Measurements from ENCODE around the gene SLC12A6. TPM values are rescaled to one million over a fixed set of nuclear protein-coding genes. Genes with fewer than 3 reads are reported as not detected.
"Not testable (repeated sequence)": the region's sequence is repeated elsewhere in the genome, so short reads cannot be mapped to it uniquely, and the experiment has no call there.

The SLC12A6 gene
- total RNA-seq, 2 experiments from 2014 or later: 42.0 to 44.9 TPM

DNA sequence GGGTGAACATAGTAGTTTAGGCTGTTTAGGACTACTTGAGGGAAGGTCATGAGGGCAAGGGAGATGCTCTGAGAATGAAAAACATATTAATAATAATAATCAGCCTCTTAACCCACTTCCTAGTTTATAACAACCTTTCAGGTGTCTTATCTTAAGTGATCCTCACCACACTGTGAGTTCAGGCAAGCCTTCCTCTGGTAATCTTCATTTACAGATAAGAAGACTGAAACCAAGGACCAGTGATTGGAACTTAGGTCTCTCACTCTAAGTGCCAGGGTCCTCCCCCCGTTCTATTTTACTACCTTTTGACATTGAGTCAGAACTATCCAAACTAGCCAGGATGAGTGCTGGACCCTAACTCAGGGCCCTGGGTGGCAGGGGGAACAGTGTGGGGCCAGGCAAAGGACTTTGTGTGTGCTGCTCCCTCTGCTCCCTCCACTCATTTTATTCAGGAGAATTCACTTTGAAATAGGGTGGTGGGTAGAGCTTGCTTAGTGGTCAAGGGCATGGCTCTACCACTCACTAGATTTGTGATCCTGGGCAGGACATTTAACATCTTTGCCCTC, 11.2 kb upstream of the SLC12A6 start:
- peaks cover 4% of the 10 kb centered on the region for H3K36me3 Mint-ChIP-seq
- H3K9me3 Mint-ChIP-seq: no peaks in the 10 kb centered on the region
- peaks cover 2% of the 10 kb centered on the region for H3K4me1 Mint-ChIP-seq
- no peak overlapping the region for H3K4me3 Mint-ChIP-seq
- POLR2A ChIA-PET: no interaction called here
- DNase-seq: no peak
- H3K27ac Mint-ChIP-seq: no peak overlapping the region
- H3K27me3 Mint-ChIP-seq: no peaks in the 10 kb centered on the region
- no peak for ATAC-seq (ENCODE audit: low read depth)

DNA sequence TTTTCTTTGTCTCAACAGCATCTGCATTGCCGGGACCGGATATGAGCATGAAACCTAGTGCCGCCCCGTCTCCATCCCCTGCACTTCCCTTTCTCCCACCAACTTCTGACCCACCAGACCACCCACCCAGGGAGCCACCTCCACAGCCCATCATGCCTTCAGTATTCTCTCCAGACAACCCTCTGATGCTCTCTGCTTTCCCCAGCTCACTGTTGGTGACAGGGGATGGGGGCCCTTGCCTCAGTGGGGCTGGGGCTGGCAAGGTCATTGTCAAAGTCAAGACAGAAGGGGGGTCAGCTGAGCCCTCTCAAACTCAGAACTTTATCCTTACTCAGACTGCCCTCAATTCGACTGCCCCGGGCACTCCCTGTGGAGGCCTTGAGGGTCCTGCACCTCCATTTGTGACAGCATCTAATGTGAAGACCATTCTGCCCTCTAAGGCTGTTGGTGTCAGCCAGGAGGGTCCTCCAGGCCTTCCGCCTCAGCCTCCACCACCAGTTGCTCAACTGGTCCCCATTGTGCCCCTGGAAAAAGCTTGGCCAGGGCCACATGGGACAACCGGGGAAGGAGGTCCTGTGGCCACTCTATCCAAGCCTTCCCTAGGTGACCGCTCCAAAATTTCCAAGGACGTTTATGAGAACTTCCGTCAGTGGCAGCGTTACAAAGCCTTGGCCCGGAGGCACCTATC, 10.5 kb upstream of the SLC12A6 start:
- ATAC-seq (ENCODE audit: low read depth) (no peak), DNase-seq (no peak)
- Mint-ChIP-seq H3K27me3 (no peaks in the 10 kb centered on the region), H3K36me3 (peaks cover 4% of the 10 kb centered on the region), H3K9me3 (no peaks in the 10 kb centered on the region), H3K4me1 (peaks cover 2% of the 10 kb centered on the region), H3K27ac (peak overlapping the region; percentile 4), H3K4me3 (no peak overlapping the region)
- POLR2A ChIA-PET: no interaction called here

GRCh38 chr15:34342737-34343575, 5.4 kb upstream of the SLC12A6 start, which contains the start of the genes NOP10 and NUTM1:
NOP10 (minus strand) TSS chr15:34343136; CDS start chr15:34343073, 63 bp downstream.
NUTM1 (plus strand) TSS chr15:34343315; CDS start chr15:34343697, 382 bp downstream.
- DNase-seq: peak; percentile 97
- Mint-ChIP-seq H3K9me3 (no peaks in the 10 kb centered on the region), H3K27me3 (no peaks in the 10 kb centered on the region), H3K27ac (peak within 1 kb of the TSS; percentile 87), H3K4me1 (peaks cover 14% of the 10 kb centered on the region), H3K36me3 (peaks cover 21% of the 10 kb centered on the region), H3K4me3 (no peak within 1 kb of the TSS)
- peak; percentile 84 for ATAC-seq (ENCODE audit: low read depth)
- POLR2A ChIA-PET: interaction anchor here (0.5 to 1.9 kb wide), 10 partner anchors 14 to 243 kb away, joined by 3 to 33 read pairs (median 4); partner anchors contain the start of genes GOLGA8B, KATNBL1 and LPCAT4

- not testable (repeated sequence) for ATAC-seq (ENCODE audit: low read depth); H3K27me3 Mint-ChIP-seq; H3K9me3 Mint-ChIP-seq; H3K4me3 Mint-ChIP-seq
- POLR2A ChIA-PET: interaction anchor here (0.5 to 1.9 kb wide), 7 partner anchors 13 to 243 kb away, joined by 3 to 33 read pairs (median 6); partner anchors contain the start of genes KATNBL1 and LPCAT4
- Mint-ChIP-seq H3K36me3 (peaks cover 21% of the 10 kb centered on the region), H3K4me1 (peaks cover 14% of the 10 kb centered on the region), H3K27ac (peak overlapping the region; percentile 87)
- DNase-seq: peak; percentile 51
These were observed 4.7 kb upstream of the SLC12A6 start for GRCh38 chr15:34342213-34342736.

- DNase-seq: no peak
- Mint-ChIP-seq H3K27ac (peak overlapping the region; percentile 87), H3K9me3 (no peaks in the 10 kb centered on the region), H3K27me3 (no peaks in the 10 kb centered on the region), H3K4me1 (peaks cover 17% of the 10 kb centered on the region), H3K36me3 (peaks cover 21% of the 10 kb centered on the region), H3K4me3 (peak overlapping the region; percentile 53)
- POLR2A ChIA-PET: interaction anchor here (1.6 kb wide), 1 partner anchor 13 kb away, joined by 9 read pairs; no protein-coding TSS in a partner anchor
- ATAC-seq (ENCODE audit: low read depth): no peak
These were observed 4.0 kb upstream of the SLC12A6 start for GRCh38 chr15:34341381-34342212.

DNA sequence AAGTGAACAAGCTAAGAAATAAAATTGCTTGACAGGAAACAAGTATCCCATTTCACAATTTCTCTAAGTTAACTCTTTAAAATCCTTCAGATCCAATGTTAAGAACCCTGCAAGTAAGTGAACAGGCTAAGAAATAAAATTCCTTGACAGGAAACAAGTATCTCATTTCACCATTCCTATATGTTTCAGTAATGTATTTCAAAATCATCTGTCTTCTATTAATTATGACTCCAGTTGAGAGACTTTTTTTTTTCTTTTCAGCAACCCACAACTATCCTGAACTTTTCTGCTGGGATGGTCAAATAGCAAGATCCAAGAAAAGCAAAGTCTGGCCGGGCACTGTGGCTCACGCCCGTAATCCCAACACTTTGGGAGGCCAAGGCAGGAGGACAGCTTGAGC, 2.4 kb upstream of the SLC12A6 start:
- H3K9me3 Mint-ChIP-seq: no peaks in the 10 kb centered on the region
- POLR2A ChIA-PET: interaction anchor here (0.7 to 1.2 kb wide), 2 partner anchors 13 to 28 kb away, joined by 4 to 12 read pairs; partner anchors contain the start of gene LPCAT4
- DNase-seq: no peak
- peak overlapping the region; percentile 4 for H3K4me3 Mint-ChIP-seq
- H3K27me3 Mint-ChIP-seq: no peaks in the 10 kb centered on the region
- peaks cover 28% of the 10 kb centered on the region for H3K4me1 Mint-ChIP-seq
- peaks cover 21% of the 10 kb centered on the region for H3K36me3 Mint-ChIP-seq
- H3K27ac Mint-ChIP-seq: no peak overlapping the region
- ATAC-seq (ENCODE audit: low read depth): no peak

DNA sequence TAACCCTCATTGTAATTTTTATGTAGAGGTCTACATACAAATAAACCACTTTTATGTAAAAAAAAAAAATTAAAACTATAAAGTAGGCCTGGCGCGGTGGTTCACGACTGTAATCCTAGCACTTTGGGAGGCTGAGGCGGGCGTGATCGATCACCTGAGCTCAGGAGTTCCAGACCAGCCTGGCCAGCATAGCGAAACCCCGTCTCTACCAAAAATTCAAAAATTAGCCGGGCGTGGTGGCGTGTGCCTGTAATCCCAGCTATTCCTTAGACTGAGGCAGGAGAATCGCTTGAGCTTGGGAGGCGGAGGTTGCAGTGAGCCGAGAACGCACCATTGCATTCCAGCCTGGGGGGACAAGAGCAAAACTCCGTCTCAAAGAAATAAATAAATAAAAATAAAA, 766 bp upstream of the SLC12A6 start:
- peak overlapping the region; percentile 82 for H3K4me3 Mint-ChIP-seq

DNA sequence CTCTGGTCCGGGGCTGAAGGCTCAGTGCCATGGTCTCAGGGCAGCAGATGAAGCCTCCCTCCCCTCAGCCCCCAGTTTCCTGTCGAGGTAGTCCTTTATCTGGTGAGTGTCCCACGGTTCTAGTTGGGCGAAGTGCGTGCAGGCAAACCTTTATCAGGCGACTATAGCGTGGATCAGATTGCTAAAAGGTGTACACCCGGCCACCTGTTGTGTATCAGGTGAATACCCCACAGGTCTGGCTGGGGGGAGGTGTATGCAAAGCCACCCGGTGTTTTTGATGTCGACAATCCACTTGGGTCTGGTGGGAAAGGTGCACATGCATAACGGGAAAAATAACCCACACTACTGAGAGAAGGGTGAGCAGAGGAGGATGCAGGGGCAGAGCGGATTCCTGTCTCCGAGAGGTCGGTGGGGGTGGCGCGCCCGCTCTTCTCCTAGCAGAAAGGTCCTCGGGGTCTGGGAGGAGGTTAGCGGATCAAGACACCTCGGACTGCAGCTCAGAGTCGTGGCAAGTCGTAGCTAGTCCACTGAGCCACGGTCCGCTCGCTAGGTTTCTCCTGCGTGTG, 507 bp downstream of the SLC12A6 start:
- H3K4me1 Mint-ChIP-seq: peaks cover 43% of the 10 kb centered on the region
- DNase-seq: no peak
- H3K27ac Mint-ChIP-seq: peak overlapping the region; percentile 99
- POLR2A ChIA-PET: interaction anchor here (1.0 to 5.3 kb wide), 9 partner anchors 10 to 236 kb away, joined by 3 to 66 read pairs (median 5); partner anchors contain the start of genes EMC7, KATNBL1, LPCAT4 and PGBD4
- peak; percentile 9 for ATAC-seq (ENCODE audit: low read depth)
- H3K36me3 Mint-ChIP-seq: peaks cover 19% of the 10 kb centered on the region
- H3K27me3 Mint-ChIP-seq: no peaks in the 10 kb centered on the region
- no peaks in the 10 kb centered on the region for H3K9me3 Mint-ChIP-seq
- peak overlapping the region; percentile 96 for H3K4me3 Mint-ChIP-seq

More for the DNA sequence above, 766 bp upstream of the SLC12A6 start:
- Mint-ChIP-seq H3K4me1 (peaks cover 40% of the 10 kb centered on the region), H3K9me3 (no peaks in the 10 kb centered on the region), H3K27me3 (no peaks in the 10 kb centered on the region), H3K27ac (no peak overlapping the region), H3K36me3 (peaks cover 21% of the 10 kb centered on the region)
- POLR2A ChIA-PET: interaction anchor here (0.8 to 5.3 kb wide), 11 partner anchors 11 to 245 kb away, joined by 3 to 66 read pairs (median 4); partner anchors contain the start of genes GOLGA8B, KATNBL1 and LPCAT4
- DNase-seq (no peak), ATAC-seq (ENCODE audit: low read depth) (no peak)

DNA sequence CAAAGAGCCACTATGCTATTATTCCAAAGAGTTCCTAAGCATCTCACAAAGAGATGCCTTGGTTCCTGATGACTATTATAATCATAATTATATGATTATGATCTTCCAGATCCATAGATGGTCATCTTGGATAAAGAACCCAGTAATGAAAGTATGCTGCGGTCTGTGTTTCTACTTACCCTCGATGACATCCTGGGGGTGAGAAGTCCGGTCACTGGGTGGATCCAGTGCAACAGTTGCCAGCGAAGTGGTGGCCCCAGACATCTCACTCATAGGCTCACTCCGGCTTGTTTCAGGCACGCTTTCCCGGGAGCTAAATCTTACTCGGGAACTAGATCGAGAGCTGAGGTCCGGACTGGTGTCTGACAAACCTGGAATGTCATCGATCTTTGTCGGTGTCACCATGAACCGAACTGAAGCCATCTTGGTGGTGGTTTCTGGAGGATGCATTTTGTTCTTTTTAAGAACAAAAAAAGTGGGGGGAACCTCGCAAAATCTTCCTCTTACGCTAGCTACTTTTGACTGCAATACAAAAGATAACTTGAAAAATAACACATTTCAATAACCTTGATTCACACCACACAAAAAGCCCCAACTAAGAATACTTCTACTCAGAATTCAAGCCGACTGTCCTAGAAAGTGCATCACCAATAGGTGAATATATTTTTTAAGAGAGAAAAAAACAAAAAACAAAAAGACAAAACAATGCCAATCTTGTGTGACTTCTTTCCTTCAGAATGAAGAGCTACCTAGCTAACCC, 1.2 kb downstream of the SLC12A6 start:
- Mint-ChIP-seq H3K9me3 (no peaks in the 10 kb centered on the region), H3K27me3 (no peaks in the 10 kb centered on the region), H3K4me1 (peaks cover 43% of the 10 kb centered on the region), H3K27ac (peak overlapping the region; percentile 99), H3K4me3 (peak overlapping the region; percentile 96), H3K36me3 (peaks cover 14% of the 10 kb centered on the region)
- no peak for DNase-seq
- ATAC-seq (ENCODE audit: low read depth): no peak
- POLR2A ChIA-PET: interaction anchor here (0.6 to 5.3 kb wide), 5 partner anchors 9 to 716 kb away, joined by 3 to 66 read pairs (median 34); partner anchors contain the start of gene LPCAT4

DNA sequence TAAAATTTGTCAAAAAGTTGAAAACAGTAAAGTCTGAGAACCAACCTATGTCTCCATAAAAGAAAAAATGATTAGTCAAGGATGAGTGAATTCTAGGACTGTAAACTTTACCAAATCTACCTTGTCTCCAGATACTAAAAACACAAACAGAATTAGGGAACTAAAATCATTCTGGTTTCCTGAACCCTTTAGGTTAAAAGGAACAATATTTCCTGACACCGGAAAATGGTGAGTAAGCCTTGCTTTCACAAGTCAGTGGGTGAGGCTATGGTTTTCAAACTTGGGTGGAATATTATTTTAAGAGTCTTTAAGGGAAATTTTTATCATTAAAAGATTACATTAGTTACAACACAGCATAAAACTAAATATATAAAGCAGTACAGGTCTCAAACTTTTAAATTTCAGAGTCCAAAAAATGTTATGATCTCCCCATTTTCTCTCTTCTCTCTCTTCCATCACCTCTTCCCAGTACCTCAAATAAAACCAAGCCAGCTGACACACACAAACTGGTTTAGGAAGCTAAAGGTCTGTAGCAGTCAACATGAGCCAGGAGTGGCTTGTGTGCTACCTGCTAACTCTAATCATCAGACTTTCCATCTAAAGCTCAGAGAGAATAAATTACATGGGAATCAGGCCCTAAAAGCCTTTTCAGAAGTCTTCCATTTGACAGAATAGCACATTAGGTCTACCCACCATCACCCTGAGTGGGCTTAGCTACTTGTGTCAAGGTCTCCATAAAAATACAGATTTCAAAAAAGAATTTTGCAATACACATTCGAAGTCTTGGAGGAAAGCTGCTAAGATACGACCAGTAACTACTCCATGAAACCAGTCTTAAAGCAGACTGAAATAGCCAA, 2.2 kb downstream of the SLC12A6 start:
- Mint-ChIP-seq H3K4me3 (peak overlapping the region; percentile 96), H3K9me3 (no peaks in the 10 kb centered on the region), H3K36me3 (peaks cover 7% of the 10 kb centered on the region), H3K27me3 (no peaks in the 10 kb centered on the region), H3K27ac (peak overlapping the region; percentile 99), H3K4me1 (peaks cover 46% of the 10 kb centered on the region)
- DNase-seq (no peak), ATAC-seq (ENCODE audit: low read depth) (no peak)
- POLR2A ChIA-PET: interaction anchor here (0.6 to 5.3 kb wide), 6 partner anchors 8 to 717 kb away, joined by 3 to 66 read pairs (median 20); partner anchors contain the start of gene LPCAT4

Measured in activated naive CD8-positive, alpha-beta T cell treated with anti-CD3 and anti-CD28 coated beads, Interleukin-2, amount 10 ng/mL, durations not matched to agents 7 days and 5 days (primary cell).